Esophagus squamous epithelium (tissue), 5 donors: ENCODE measurements around the gene GPR35. TPM values are rescaled to one million over a fixed set of nuclear protein-coding genes. Genes with fewer than 3 reads are reported as not detected.
A peak's percentile ranks its signal among the peaks of the same experiment; 100 is the strongest.

ENCODE experiments used
- DNase-seq: peaks from one replicate; lab custom pipeline; 2025; lab: John Stamatoyannopoulos, UW
- H3K27ac ChIP-seq, 4 donors: fragments of 200-600 bp; sonication (generic); one replicate each; pipeline ENCODE4 v1.5.1; 2016 to 2019; ENCODE audit warnings: mild to moderate bottlenecking in 1 of 4
- H3K27me3 ChIP-seq, 4 donors: fragments of 200-600 bp; sonication (generic); 1 replicate in 3 of 4; 2 replicates in 1 of 4; pipeline versions ENCODE4 v1.5.1 to v1.6.0; 2017 to 2021; ENCODE audit warnings: antibody characterized with exemption in 1 of 4
- H3K36me3 ChIP-seq, 3 donors: fragments of 200-600 bp; sonication (generic); one replicate each; pipeline ENCODE4 v1.5.1; 2016 to 2019
- H3K4me1 ChIP-seq, 3 donors: fragments of 200-600 bp; sonication (generic); one replicate each; pipeline ENCODE4 v1.5.1; 2017 to 2019
- H3K4me3 ChIP-seq, 4 donors: fragments of 200-600 bp; sonication (generic); 1 replicate in 3 of 4; 2 replicates in 1 of 4; pipeline ENCODE4 v1.5.1; 2016 to 2019; ENCODE audit warnings: mild to moderate bottlenecking in 2 of 4, moderate library complexity in 1 of 4
- H3K9me3 ChIP-seq, 3 donors: fragments of 200-600 bp; sonication (generic); one replicate each; pipeline ENCODE4 v1.5.1; 2016 to 2019
- CTCF ChIP-seq, 6 experiments: fragments of 450-650 bp in 4 of 6; fragments of 200-600 bp in 2 of 6; sonication (generic) in 2 of 6; IDR thresholded peaks; one replicate each; pipeline ENCODE4 v1.5.1; 2016 to 2019; ENCODE audit warnings: antibody characterized with exemption in 6 of 6, mild to moderate bottlenecking in 4 of 6, moderate library complexity in 4 of 6
- POLR2A ChIP-seq, 4 donors: fragments of 450-650 bp; IDR thresholded peaks; one replicate each; pipeline ENCODE4 v1.6.1; 2017; ENCODE audit warnings: antibody characterized with exemption in 4 of 4, mild to moderate bottlenecking in 4 of 4, moderate library complexity in 3 of 4
- WGBS, 2 donors: methylation state at CpG; one replicate each; pipeline ENCODE4 v1.1.5; 2018; 5-methylcytosine and 5-hydroxymethylcytosine counted together
- intact Hi-C: fragments of 100-400 bp; cut with DNase I; formaldehyde crosslinking; loops from one replicate; pipeline ENCODE4 v1.15.0; 2022
- total RNA-seq, 4 donors: library from RNA; depleted of rRNA; stranded (reverse); fragments of >200 nt; gene quantifications; one replicate each; pipeline ENCODE4 v1.1.0, GENCODE V29; 2016
- donor health status: DM: yes; HTN: yes; CAD: no.

GPR35 gene
- total RNA-seq, 4 donors from 2014 or later, result 0.31 to 3.2 (median 1.3) TPM

- H3K4me1 ChIP-seq, result peaks cover 0 to 28% (median 6%) of the 10 kb centered on the region in 3 donors
- peak overlapping the region in 2 of 4 donors; percentile 17 to 28 for H3K27ac ChIP-seq
- no peaks in the 10 kb centered on the region for H3K27me3 ChIP-seq
- no peak for TF ChIP-seq CTCF (IDR thresholded peaks at IDR 0.05)
- no peak for TF ChIP-seq POLR2A (IDR thresholded peaks at IDR 0.05)
- WGBS, 2 donors, result 80% methylated on average over 2 of the region's 17 CpGs; no CpG with 5 or more reads in 1 of the 2 donors
- no peak overlapping the region for H3K4me3 ChIP-seq
- intact Hi-C loops, result no loop called here
- H3K9me3 ChIP-seq, result no peaks in the 10 kb centered on the region
- H3K36me3 ChIP-seq, result peaks cover 13 to 100% (median 13%) of the 10 kb centered on the region in 3 donors
- DNase-seq, result no peak
Observed at GRCh38 chr2:240596080-240596460, 29.2 kb upstream of the GPR35 start.

- H3K36me3 ChIP-seq, result peaks cover 13 to 100% (median 13%) of the 10 kb centered on the region in 3 donors
- DNase-seq, result no peak
- WGBS, 2 donors, result 85% methylated on average over 12 of the region's 23 CpGs; no CpG with 5 or more reads in 1 of the 2 donors
- no peak overlapping the region for H3K4me3 ChIP-seq
- no peaks in the 10 kb centered on the region for H3K27me3 ChIP-seq
- peak overlapping the region in 2 of 4 donors; percentile 17 to 28 for H3K27ac ChIP-seq
- no peaks in the 10 kb centered on the region for H3K9me3 ChIP-seq
- intact Hi-C loops, result no loop called here
- H3K4me1 ChIP-seq, result peaks cover 0 to 28% (median 6%) of the 10 kb centered on the region in 3 donors
- TF ChIP-seq CTCF (IDR thresholded peaks at IDR 0.05) (no peak), POLR2A (IDR thresholded peaks at IDR 0.05) (no peak)
Observed at GRCh38 chr2:240596491-240596931, 28.8 kb upstream of the GPR35 start.

- Histone ChIP-seq H3K36me3 (peaks cover 13 to 100% (median 13%) of the 10 kb centered on the region in 3 donors), H3K27ac (peak overlapping the region in 1 of 4 donors; percentile 17), H3K4me3 (no peak overlapping the region), H3K4me1 (peaks cover 0 to 28% (median 6%) of the 10 kb centered on the region in 3 donors), H3K9me3 (no peaks in the 10 kb centered on the region), H3K27me3 (no peaks in the 10 kb centered on the region)
- WGBS, 2 donors, result 74 to 80% methylated on average over 4 to 6 of the region's 10 CpGs
- no peak for DNase-seq
- intact Hi-C loops, result no loop called here
- no peak for TF ChIP-seq CTCF (IDR thresholded peaks at IDR 0.05)
- TF ChIP-seq POLR2A (IDR thresholded peaks at IDR 0.05), result no peak
Observed at GRCh38 chr2:240597054-240597418, 28.2 kb upstream of the GPR35 start.

GRCh38 chr2:240597419-240598181 is 27.7 kb upstream of the GPR35 start:
- peaks cover 0 to 28% (median 6%) of the 10 kb centered on the region in 3 donors for H3K4me1 ChIP-seq
- no peaks in the 10 kb centered on the region for H3K9me3 ChIP-seq
- H3K4me3 ChIP-seq, result no peak overlapping the region
- intact Hi-C loops, result no loop called here
- TF ChIP-seq POLR2A (IDR thresholded peaks at IDR 0.05) (no peak), CTCF (IDR thresholded peaks at IDR 0.05) (no peak)
- H3K36me3 ChIP-seq, result peaks cover 13 to 100% (median 13%) of the 10 kb centered on the region in 3 donors
- H3K27ac ChIP-seq, result no peak overlapping the region
- DNase-seq, result no peak
- WGBS, 2 donors, result 93 to 100% methylated on average over 3 to 9 of the region's 22 CpGs
- no peaks in the 10 kb centered on the region for H3K27me3 ChIP-seq

GRCh38 chr2:240598311-240598911 is 26.9 kb upstream of the GPR35 start:
- WGBS, 2 donors, result 98% methylated on average over 7 of the region's 17 CpGs; no CpG with 5 or more reads in 1 of the 2 donors
- no peak for DNase-seq
- Histone ChIP-seq H3K9me3 (no peaks in the 10 kb centered on the region), H3K4me3 (no peak overlapping the region), H3K36me3 (peaks cover 13 to 92% (median 13%) of the 10 kb centered on the region in 3 donors), H3K27me3 (no peaks in the 10 kb centered on the region), H3K4me1 (peaks cover 0 to 28% (median 6%) of the 10 kb centered on the region in 3 donors), H3K27ac (no peak overlapping the region)
- intact Hi-C loops, result no loop called here
- no peak for TF ChIP-seq CTCF (IDR thresholded peaks at IDR 0.05)
- no peak for TF ChIP-seq POLR2A (IDR thresholded peaks at IDR 0.05)
